SK-N-MC (cell line): ENCODE data around the gene RMDN2.

ENCODE experiments used
- EZH2 ChIP-seq: fragments of 200-600 bp; sonication (generic); IDR thresholded peaks from one replicate; pipeline ENCODE4 v1.6.1; 2017; ENCODE audit warnings: antibody characterized with exemption
- POLR2AphosphoS5 ChIP-seq: IDR thresholded peaks from 2 replicates; pipeline ENCODE4 v1.6.1; 2012; ENCODE audit warnings: mild to moderate bottlenecking, low read depth, low read length, borderline replicate concordance

- TF ChIP-seq POLR2AphosphoS5, result no peak
- TF ChIP-seq EZH2, result no peak
These were observed 59.5 kb downstream of the RMDN2 start for GRCh38 chr2:37984589-37984988.
